HepG2 (cell line): ENCODE data around the gene RGS14. TPM values are rescaled to one million over a fixed set of nuclear protein-coding genes. Genes with fewer than 3 reads are reported as not detected.

ENCODE experiments used
- CBX2 ChIP-seq, 2 experiments: fragments of 200-600 bp in 1 of 2; sonication (generic); formaldehyde crosslinking in 1 of 2; IDR thresholded peaks; 2 replicates each; pipeline versions ENCODE4 v1.7.0 to v1.8.1; 2018 to 2022; ENCODE audit warnings: low read depth in 2 of 2, low read length in 1 of 2, mild to moderate bottlenecking in 1 of 2, missing genetic modification reagents in 1 of 2
- CHD4 ChIP-seq: fragments of 200-600 bp; sonication (generic); IDR thresholded peaks from 2 replicates; pipeline ENCODE4 v1.7.0; 2017; ENCODE audit warnings: mild to moderate bottlenecking, low read length, borderline replicate concordance
- DMAP1 ChIP-seq: IDR thresholded peaks from 2 replicates; pipeline ENCODE4 v1.6.1; 2016
- GATAD1 ChIP-seq: IDR thresholded peaks from 2 replicates; pipeline ENCODE4 v1.6.1; 2016; ENCODE audit warnings: missing genetic modification reagents, missing compliant biosample characterization
- GZF1 ChIP-seq: sonication (generic); formaldehyde crosslinking; IDR thresholded peaks from 2 replicates; pipeline ENCODE4 v1.5.1; 2020; ENCODE audit warnings: mild to moderate bottlenecking, missing genetic modification reagents
- MLX ChIP-seq: IDR thresholded peaks from 2 replicates; pipeline ENCODE4 v1.6.1; 2016
- MTF1 ChIP-seq: sonication (generic); formaldehyde crosslinking; IDR thresholded peaks from 2 replicates; pipeline ENCODE4 v1.5.0; 2020; ENCODE audit warnings: missing genetic modification reagents
- NFE2 ChIP-seq: sonication (generic); formaldehyde crosslinking; IDR thresholded peaks from 2 replicates; pipeline ENCODE4 v1.4.0; 2020; ENCODE audit warnings: missing genetic modification reagents
- NR3C1 ChIP-seq: sonication (generic); formaldehyde crosslinking; IDR thresholded peaks from 2 replicates; pipeline ENCODE4 v1.4.0; 2020; ENCODE audit warnings: missing genetic modification reagents
- PITX1 ChIP-seq: sonication (generic); formaldehyde crosslinking; IDR thresholded peaks from 2 replicates; pipeline ENCODE4 v1.5.1; 2020; ENCODE audit warnings: mild to moderate bottlenecking, missing genetic modification reagents
- RBAK ChIP-seq: sonication (generic); formaldehyde crosslinking; IDR thresholded peaks from 2 replicates; pipeline ENCODE4 v1.5.1; 2020; ENCODE audit warnings: mild to moderate bottlenecking, missing genetic modification reagents
- RBM39 ChIP-seq: fragments of 200-400 bp; formaldehyde crosslinking; IDR thresholded peaks from one replicate; pipeline ENCODE4 v1.6.1; 2018; ENCODE audit warnings: antibody characterized with exemption, mild to moderate bottlenecking, low read depth, low read length; ENCODE audit not compliant: poor library complexity, severe bottlenecking
- SP4 ChIP-seq: sonication (generic); formaldehyde crosslinking; IDR thresholded peaks from 2 replicates; pipeline ENCODE4 v1.8.1; 2023; ENCODE audit warnings: mild to moderate bottlenecking, missing genetic modification reagents
- TCF7L2 ChIP-seq: IDR thresholded peaks from 2 replicates; pipeline ENCODE4 v1.6.1; 2011; ENCODE audit warnings: mild to moderate bottlenecking, low read depth, low read length, moderate library complexity
- THYN1 ChIP-seq: sonication (generic); formaldehyde crosslinking; IDR thresholded peaks from 2 replicates; pipeline ENCODE4 v1.8.1; 2023; ENCODE audit warnings: low read depth, mild to moderate bottlenecking, moderate library complexity, missing genetic modification reagents, borderline replicate concordance
- ZNF276 ChIP-seq: sonication (generic); formaldehyde crosslinking; IDR thresholded peaks from 2 replicates; pipeline ENCODE4 v1.4.0; 2020; ENCODE audit warnings: mild to moderate bottlenecking, low read depth, missing genetic modification reagents
- ZNF329 ChIP-seq: sonication (generic); formaldehyde crosslinking; IDR thresholded peaks from 2 replicates; pipeline ENCODE4 v1.9.0; 2021; ENCODE audit warnings: low read depth, mild to moderate bottlenecking, missing genetic modification reagents
- ZNF713 ChIP-seq: sonication (generic); formaldehyde crosslinking; IDR thresholded peaks from 2 replicates; pipeline ENCODE4 v1.4.0; 2020; ENCODE audit warnings: mild to moderate bottlenecking, missing genetic modification reagents
- ZNF790 ChIP-seq: sonication (generic); formaldehyde crosslinking; IDR thresholded peaks from 2 replicates; pipeline ENCODE4 v1.8.0; 2022; ENCODE audit warnings: missing genetic modification reagents, mild to moderate bottlenecking, borderline replicate concordance
- ZNF879 ChIP-seq: sonication (generic); formaldehyde crosslinking; IDR thresholded peaks from 2 replicates; pipeline ENCODE4 v1.8.1; 2023; ENCODE audit warnings: missing genetic modification reagents
- polyA plus RNA-seq, 8 experiments: library from polyadenylated mRNA; depleted of rRNA in 3 of 8; stranded (reverse) in 7 of 8; unstranded in 1 of 8; fragments of >200 nt; fragmentation: Illumina TruSeq in 4 of 8; extraction: Trizol in 4 of 8; gene quantifications; 2 replicates each; pipeline versions ENCODE4 v1.2.1 to v1.2.3, GENCODE V29; 2011 to 2016; ENCODE audit warnings: low read depth in 4 of 8, missing spikeins in 1 of 8, mixed read lengths in 1 of 8; ENCODE audit not compliant: insufficient read depth in 1 of 8
- total RNA-seq, 5 experiments: library from RNA; depleted of rRNA; stranded (reverse); fragments of >200 nt; fragmentation: Illumina TruSeq; extraction: Trizol; gene quantifications; 2 replicates each; pipeline ENCODE4 v1.2.3, GENCODE V29; 2016; ENCODE audit warnings: low read depth in 1 of 5
- TF ChIP-seq, protein P1 (sequence below): sonication (generic); formaldehyde crosslinking; conservative IDR thresholded peaks from 2 replicates; pipeline ENCODE4 v1.8.0; 2022; ENCODE audit warnings: mild to moderate bottlenecking, moderate library complexity, missing genetic modification reagents
- TF ChIP-seq, protein P2 (sequence below): sonication (generic); formaldehyde crosslinking; conservative IDR thresholded peaks from 2 replicates; pipeline ENCODE4 v1.4.0; 2020; ENCODE audit warnings: missing genetic modification reagents

RGS14 gene
- total and polyA plus RNA-seq, 2 of the 13 experiments (the other 11 are each of a cell fraction or from before 2014, with no cell fraction given), result 11.1 to 17.2 TPM

DNA sequence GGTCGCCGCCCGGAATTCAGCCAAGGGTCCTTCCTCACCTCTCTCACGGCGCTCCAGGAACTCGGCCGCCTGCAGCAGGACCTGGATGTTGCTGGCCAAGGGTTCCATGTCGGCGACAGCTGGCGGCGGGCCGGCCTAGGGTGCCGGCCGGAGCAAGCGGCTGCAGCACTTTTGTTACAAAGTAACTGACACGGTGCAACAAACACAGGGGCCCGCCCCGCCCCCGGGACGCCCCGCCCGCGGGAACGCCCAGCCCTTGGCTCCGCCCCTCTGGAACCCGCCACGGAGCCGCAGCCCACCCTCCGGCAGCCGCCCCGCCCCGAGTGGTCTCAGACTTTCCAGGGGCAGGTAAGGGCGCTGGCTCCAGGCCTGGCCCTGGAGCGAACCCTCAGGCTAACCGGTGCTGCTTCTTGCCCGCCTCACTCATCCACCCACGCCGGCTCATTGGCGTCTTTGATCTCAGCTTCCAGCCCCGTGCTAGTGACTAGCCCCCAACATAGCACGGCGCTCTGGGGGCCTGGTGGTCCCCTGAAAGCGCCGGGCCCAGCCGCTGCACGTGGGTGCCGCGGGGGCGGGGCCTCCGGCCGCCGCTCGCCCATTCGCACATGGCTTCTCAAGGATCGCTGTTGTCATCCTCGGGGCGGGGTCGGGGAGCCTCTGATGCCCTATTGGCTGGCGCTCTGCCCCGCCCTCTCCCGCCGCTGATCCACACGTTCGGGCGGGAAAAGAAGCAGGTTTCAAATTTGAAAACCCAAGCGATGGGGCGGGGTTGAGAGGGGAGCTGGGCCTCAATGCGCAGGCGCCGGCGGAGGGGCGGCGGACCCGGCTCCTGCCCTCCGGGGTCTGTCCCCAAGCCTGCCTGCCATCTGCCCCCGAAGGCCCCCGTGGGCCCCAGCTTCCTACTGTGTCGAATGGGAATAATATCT is 45.7 kb upstream of the RGS14 start, which contains the start of gene MXD3 (continued):
- TF ChIP-seq DMAP1 (CRISPR knock-in tag) (peak; percentile 89), ZNF879 (0 out of 2 replicates have a peak, but pooled peaks have one; percentile 54), MTF1 (CRISPR knock-in tag) (no peak), CBX2 (IDR thresholded peaks at IDR 0.05; ENCODE audit: low read depth, low read length) (no peak), CBX2 (CRISPR knock-in tag; IDR thresholded peaks at IDR 0.05; ENCODE audit: low read depth) (no peak), NR3C1 (no peak), RBM39 (peak; percentile 82), GATAD1 (no peak), TCF7L2 (no peak), GZF1 (no peak), RBAK (CRISPR knock-in tag) (no peak), MLX (CRISPR knock-in tag) (no peak), CHD4 (no peak), ZNF329 (CRISPR knock-in tag) (no peak), THYN1 (CRISPR knock-in tag) (no peak), SP4 (CRISPR knock-in tag) (peak; percentile 86), ZNF276 (CRISPR knock-in tag) (no peak), ZNF713 (no peak), NFE2 (no peak), PITX1 (no peak), ZNF790 (CRISPR knock-in tag) (0 out of 2 replicates have a peak, but pooled peaks have one; percentile 46)
- TF ChIP-seq, protein P1, sequence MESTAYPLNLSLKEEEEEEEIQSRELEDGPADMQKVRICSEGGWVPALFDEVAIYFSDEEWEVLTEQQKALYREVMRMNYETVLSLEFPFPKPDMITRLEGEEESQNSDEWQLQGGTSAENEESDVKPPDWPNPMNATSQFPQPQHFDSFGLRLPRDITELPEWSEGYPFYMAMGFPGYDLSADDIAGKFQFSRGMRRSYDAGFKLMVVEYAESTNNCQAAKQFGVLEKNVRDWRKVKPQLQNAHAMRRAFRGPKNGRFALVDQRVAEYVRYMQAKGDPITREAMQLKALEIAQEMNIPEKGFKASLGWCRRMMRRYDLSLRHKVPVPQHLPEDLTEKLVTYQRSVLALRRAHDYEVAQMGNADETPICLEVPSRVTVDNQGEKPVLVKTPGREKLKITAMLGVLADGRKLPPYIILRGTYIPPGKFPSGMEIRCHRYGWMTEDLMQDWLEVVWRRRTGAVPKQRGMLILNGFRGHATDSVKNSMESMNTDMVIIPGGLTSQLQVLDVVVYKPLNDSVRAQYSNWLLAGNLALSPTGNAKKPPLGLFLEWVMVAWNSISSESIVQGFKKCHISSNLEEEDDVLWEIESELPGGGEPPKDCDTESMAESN (CRISPR knock-in tag), result peak; percentile 67; the same call in 1 of the 2 replicates
- TF ChIP-seq, protein P2, sequence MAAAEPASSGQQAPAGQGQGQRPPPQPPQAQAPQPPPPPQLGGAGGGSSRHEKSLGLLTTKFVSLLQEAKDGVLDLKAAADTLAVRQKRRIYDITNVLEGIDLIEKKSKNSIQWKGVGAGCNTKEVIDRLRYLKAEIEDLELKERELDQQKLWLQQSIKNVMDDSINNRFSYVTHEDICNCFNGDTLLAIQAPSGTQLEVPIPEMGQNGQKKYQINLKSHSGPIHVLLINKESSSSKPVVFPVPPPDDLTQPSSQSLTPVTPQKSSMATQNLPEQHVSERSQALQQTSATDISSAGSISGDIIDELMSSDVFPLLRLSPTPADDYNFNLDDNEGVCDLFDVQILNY (CRISPR knock-in tag), result peak; percentile 92
